ENCODE measurements around the gene CHRNA5.
A peak's percentile ranks its signal among the peaks of the same experiment; 100 is the strongest.

CHRNA5 gene

GRCh38 chr15:78620527-78621421, 55.5 kb downstream of the CHRNA5 start, which contains the start of gene CHRNA3:
Gene CHRNA3 (minus strand): TSS chr15:78620996. CDS start chr15:78620794, 202 bp downstream.
- no peak for DNase-seq

GRCh38 chr15:78621810-78622402, 56.6 kb downstream of the CHRNA5 start:
- DNase-seq: no peak

- no peak for DNase-seq
These were observed 58.6 kb downstream of the CHRNA5 start for GRCh38 chr15:78623786-78624497.

- DNase-seq: no peak
These were observed 59.6 kb downstream of the CHRNA5 start for GRCh38 chr15:78624651-78625590.

GRCh38 chr15:78625606-78626280, 60.4 kb downstream of the CHRNA5 start:
- no peak for DNase-seq

DNA sequence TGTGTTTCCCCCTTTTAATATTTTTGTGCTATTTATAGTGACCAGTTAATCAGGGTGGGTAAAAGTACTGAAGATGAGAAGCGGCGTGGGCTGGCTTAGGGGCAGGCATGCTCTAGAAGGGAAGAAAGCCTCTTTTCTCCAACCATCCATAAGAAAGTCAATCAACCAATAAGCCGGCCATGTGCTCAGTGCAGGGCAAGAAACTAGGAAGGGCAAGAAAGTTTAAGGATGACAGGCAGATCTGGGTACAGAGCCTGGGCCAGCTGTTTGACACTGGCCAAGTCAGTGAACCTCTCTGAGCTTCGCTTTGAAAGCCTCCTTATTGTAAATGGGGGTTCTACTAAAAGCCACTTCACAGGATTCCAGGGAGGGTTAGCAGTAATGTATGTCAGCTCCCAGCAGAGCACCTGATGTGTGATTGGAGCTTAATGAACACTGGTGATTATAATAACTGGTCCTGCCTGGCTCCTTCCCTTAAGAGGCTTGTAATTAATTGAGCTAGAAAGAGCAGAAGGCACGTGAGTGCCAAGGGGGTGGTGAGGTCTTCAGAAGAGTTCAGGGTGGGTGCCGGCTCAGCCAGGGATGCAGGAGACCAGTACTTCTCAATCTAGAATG, 61.2 kb downstream of the CHRNA5 start:
- no peak for DNase-seq

DNA sequence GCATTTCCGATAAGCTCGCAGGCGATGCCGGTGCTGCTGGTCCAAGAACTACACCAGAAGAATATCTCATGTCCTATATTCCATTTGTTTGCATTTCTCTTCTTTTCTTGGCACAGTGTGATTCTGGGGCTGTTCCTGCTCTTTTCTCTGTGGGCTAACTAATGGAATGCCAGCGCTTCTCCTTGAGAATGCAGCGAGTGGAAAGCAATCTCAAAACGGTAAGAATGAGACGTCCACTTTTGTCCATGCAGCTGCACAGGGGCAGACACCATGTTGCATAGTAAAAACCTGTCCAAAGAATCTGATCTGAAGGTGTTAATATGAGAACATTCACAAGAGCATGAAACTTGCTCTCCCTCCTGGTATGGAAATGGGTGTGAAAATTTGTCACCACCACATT, 62.0 kb downstream of the CHRNA5 start:
- DNase-seq: no peak

- DNase-seq: no peak
These were observed 62.9 kb downstream of the CHRNA5 start for GRCh38 chr15:78628227-78628626.

DNA sequence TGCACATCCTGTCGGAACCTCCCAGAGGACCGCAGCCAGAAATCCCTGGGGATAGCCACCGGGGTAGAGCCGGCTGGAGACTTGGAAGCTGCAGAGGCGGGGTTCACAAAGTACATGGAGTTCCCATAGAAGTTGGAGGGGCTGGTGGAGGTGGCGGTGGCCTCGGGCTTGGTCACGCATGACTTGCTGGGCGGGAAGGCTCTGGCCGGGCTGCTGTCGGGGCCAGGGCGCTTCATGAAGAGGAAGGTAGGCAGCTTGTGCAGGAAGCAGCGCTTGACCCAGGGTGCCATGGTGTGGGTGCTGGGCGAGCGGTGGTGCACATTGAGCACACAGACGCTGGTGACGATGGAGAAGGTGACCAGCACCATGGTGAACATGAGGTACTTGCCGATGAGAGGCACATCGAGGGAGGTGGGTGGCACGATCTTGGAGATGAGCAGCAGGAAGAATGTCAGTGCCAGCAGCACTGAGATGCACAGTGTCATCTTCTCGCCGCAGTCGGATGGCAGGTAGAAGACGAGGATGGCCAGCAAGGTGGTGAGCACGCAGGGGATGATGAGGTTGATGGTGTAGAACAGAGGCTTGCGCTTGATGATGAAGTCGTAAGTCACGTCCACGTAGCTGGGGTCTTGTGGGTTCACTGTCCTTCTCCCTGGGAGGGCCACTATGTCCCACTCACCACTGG, 63.9 kb downstream of the CHRNA5 start:
- DNase-seq: no peak

GRCh38 chr15:78629716-78630065, 64.4 kb downstream of the CHRNA5 start:
- no peak for DNase-seq

DNA sequence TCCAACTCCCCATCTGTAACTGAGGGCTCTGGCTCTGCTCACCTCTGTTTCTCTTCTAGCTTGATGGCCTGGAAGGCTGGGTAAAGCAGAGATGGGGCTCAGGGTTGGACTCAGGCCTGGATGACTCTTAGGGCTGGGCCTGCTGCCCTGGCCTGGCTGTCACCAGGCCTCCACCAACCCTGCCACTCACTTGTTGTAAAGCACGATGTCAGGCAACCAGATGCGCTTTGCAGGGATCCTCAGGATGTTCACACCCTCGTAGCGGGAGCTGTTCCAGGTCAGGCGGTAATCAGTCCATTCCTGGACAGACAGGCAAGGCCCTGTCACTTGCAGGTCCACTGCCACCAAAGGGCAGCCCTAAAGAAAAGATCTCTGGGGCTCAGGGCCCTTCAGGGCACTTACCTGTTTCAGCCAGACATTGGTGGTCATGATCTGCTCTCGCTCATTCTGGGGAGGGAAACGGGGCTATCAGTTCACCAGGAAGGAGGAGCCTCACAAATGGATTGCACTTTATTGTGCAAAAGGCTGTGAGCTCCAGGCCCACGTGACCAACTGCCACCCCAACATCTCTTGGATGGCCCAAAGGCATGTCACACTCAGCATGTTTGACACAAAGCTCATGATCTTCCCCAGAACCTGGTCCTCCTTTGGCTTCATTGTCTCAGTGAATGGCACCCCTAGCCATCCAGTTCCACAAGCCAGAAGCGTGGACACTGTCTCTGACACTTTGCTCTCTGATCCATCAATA, 65.7 kb downstream of the CHRNA5 start:
- DNase-seq: no peak

DNA sequence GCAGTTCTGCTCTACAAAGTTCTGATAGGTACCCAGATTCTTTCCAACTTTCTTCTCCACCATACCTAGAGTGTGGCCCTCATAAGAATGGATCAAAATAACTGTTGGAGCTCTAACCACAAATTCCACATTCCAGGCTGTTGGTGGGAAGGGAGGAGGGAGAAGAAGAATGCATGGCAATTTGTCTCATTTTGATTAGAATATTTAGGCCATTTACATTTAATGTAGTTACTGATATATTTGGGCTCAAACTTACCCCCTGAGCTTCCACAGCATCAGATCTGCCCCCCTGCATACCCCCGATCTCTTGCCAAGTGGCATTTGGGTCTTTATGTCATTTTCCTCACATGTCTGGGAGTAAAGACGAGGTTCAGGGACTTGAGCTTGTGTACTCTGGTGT, 68.0 kb downstream of the CHRNA5 start:
- no peak for DNase-seq

DNA sequence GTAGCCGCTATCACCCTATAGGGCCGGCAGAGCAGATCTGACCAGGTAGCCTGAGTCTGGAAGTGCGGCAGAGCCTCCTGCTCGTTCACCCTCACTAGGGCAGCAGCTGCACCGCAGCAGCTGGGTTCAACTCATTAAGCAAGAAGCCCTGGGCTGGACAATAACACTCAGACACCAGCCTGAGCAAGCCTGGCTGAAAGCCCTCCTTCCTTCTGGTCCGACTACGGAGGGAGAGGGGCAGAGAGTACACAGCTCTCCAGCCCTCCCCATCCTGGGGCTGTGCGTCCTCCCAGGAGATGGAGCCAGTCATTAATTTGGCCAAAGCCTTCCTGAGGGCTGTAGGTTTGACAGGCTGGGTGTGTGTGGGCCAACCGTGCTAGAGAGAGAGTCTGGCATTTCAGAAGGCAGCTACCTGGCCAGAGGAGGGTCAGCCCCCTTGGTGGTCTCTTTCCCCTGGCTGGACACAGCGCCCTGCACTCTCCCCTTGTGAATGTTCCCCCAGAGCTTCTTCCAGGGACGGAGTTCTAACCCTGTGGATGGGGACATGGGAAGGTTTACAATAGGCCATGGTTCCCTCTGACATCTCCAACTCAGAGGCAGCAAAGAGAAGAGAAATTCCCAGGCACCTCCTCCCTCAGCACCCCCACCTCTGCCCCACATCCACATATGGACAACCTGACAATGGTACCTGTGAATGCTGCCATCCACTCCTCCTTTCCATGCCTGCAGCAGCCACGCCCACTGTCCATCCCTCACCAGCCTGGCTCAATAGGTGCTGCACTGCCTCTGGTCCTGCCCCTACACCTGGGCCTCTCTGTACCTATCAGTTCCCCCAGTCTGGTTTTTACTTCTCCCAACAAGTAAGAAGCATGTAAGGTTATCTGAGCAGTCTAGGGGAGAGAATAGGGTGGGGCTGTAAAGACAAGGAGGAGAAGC, 69.2 kb downstream of the CHRNA5 start:
- DNase-seq: no peak

GRCh38 chr15:78635346-78635745, 70.0 kb downstream of the CHRNA5 start:
- no peak for DNase-seq

DNA sequence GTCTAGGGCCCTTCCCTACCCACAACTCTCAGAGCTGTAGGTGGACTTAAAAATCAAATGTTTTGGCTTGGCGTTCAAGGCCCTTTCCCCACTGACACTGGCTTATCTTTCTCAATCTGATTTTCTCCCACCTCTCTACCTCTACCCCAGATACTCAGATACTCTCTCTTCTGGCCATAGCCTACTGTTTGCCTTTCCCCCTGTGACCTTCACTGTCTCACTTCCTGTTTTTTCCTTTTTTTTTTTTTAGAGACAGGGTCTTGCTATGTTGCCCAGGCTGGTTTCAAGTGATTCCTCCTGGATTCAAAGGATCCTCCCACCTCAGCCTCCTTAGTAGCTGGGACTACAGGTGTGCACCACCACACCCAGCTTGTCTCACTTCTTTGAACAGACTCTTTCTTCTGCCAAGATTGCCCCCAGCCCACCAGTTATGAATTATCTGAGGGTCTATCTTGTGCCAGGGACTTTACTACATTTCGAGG, 71.1 kb downstream of the CHRNA5 start:
- DNase-seq: no peak

GRCh38 chr15:78637776-78638435, 72.6 kb downstream of the CHRNA5 start:
- no peak for DNase-seq

DNA sequence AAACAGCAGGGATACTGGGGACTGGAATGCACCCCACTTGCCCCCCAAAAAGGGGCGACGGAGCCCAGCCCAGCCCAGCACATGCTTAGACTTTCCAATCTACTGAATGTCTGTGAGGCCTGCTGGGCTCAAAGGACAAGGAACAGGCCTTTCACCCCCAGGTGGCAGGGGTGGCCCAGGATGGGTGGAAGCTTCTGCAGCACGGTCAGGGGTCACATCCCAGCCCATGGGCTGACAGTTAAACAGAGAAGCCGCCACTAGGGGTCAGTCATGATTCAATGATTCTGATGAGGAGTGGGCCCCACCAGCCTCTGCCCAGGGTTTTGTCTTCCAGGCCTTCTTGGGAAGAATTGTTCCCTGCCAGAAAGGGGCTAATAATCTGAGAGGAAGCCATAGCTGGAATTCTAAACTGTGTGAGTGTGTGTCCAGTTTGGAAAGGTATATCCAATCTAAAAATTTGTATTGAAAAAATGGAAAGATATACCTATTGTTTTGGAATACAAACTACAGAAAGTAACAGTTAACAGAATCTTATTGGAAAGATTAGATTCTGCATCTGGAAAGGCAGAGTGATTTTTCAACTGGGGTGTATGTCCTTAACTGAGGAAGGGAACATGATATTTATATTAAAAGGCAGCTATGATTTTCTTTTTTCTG, 73.5 kb downstream of the CHRNA5 start:
- DNase-seq: peak; percentile 40
